D721Med (cell line): Measurements from ENCODE around the gene ST8SIA1.

ENCODE experiments used
- DNase-seq: peaks from one replicate; pipeline ENCODE4 v3.0.0; 2011; ENCODE audit warnings: low spot score; ENCODE audit not compliant: insufficient read length
- FAIRE-seq: peaks from 2 replicates; lab custom pipeline; 2011; peaks lifted over from hg19 to GRCh38; lab: Jason Lieb, UNC
- CTCF ChIP-seq: IDR thresholded peaks from 2 replicates; pipeline ENCODE4 v1.5.1; 2012; ENCODE audit warnings: mild to moderate bottlenecking, control low read depth; ENCODE audit not compliant: insufficient read depth; ENCODE audit errors: missing control alignments

Gene ST8SIA1

DNA sequence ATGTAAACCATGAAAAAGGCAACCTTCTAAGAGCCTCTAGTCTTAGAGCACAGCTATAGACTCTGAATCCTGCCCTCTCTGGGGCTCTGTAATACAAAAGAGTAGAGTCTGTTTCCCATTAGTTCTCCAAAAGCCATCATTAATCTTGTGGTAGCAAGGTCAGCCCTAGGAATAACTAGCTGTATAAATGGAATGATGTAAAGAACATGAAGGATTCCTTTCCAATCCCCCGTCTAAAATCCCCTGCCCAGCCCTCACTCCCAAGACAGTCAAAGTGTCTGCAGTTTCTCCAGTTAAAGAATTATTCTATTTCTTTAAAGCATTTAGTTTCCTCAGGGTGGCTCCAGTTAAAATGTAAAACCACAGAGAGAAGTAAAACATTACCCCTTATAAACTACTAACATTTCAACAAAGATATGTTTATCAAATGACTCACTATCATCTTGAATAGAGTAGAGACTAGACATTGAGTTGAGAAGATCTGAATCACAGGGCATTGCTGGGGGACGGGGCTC, 104.2 kb downstream of the ST8SIA1 start:
- TF ChIP-seq CTCF = no peak
- DNase-seq (no peak), FAIRE-seq (no peak)

GRCh38 chr12:22229652-22230279, 104.7 kb downstream of the ST8SIA1 start:
- DNase-seq = no peak
- no peak for TF ChIP-seq CTCF
- FAIRE-seq = no peak

- TF ChIP-seq CTCF = no peak
- no peak for FAIRE-seq
- DNase-seq = no peak
Measured at GRCh38 chr12:22228022-22228875, 106.3 kb downstream of the ST8SIA1 start.

DNA sequence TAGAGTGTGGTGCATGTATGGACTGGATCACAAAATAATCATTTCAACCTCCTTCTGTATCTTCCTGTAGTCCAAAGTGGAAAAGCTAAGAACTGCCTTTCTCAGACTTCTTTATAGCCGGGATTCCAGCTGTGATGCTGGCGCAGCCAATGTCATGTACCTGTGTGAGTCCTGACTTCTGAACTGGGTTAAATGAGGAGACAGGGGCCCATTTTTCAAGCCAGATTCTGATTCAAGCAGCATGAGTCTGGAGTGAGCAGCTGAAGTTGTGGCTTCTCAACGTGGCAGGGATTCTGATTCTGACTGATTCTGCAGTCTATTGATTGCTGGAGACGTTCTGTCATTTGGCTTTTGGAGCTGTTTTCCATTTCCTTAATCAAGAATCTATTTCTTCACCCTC, 111.2 kb downstream of the ST8SIA1 start:
- FAIRE-seq = no peak
- no peak for TF ChIP-seq CTCF
- no peak for DNase-seq

- no peak for DNase-seq
- TF ChIP-seq CTCF = no peak
- no peak for FAIRE-seq
Measured at GRCh38 chr12:22217556-22217955, 117.0 kb downstream of the ST8SIA1 start.

DNA sequence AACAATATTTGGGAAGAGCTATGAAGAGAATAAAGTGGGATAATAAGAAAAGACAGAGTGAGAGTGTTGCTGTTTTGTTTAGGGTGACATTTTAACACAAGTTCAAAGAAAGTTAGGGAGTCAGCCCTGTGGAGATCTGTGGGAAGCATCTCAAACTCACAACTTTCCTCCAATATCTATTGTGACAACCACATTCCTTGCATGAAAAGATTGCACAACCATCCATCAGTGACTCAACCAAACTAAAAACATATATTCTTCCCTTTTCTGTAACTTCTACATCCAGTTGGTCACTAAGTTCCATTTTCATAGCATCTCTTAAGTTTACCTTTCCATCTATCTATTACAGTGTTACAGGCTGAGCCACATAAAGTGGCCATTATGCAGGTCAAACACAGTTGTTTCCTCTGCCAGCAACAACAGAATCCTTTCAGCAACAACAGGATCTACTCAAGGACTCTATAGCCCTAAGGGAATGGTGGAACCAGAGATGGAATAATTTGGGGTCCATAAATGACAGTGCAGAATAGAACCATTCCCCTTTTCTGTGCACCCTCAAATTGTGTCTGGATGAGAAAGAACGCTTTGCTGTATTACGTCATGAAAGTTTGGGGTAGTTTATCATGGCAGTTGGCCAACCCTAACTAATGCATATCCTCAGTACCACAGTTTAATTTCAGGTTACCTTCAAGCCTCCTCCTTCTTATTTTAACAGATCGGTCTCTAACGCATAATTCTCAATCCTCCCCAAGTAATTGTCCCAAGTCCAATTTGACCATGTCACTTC, 118.8 kb downstream of the ST8SIA1 start:
- no peak for FAIRE-seq
- no peak for TF ChIP-seq CTCF
- no peak for DNase-seq
